SHP77 treated with DMSO at 0.1 percent for 48 hours (cell line): ENCODE results near the gene MZT2A.
"Not testable (repeated sequence)": the region's sequence is repeated elsewhere in the genome, so short reads cannot be mapped to it uniquely, and the experiment has no call there.

Source experiments
- DNase-seq: peaks from one replicate; lab custom pipeline; 2025; lab: John Stamatoyannopoulos, UW

Gene MZT2A

GRCh38 chr2:131454914-131455313, 37.3 kb downstream of the MZT2A start:
- DNase-seq, result not testable (repeated sequence)

DNA sequence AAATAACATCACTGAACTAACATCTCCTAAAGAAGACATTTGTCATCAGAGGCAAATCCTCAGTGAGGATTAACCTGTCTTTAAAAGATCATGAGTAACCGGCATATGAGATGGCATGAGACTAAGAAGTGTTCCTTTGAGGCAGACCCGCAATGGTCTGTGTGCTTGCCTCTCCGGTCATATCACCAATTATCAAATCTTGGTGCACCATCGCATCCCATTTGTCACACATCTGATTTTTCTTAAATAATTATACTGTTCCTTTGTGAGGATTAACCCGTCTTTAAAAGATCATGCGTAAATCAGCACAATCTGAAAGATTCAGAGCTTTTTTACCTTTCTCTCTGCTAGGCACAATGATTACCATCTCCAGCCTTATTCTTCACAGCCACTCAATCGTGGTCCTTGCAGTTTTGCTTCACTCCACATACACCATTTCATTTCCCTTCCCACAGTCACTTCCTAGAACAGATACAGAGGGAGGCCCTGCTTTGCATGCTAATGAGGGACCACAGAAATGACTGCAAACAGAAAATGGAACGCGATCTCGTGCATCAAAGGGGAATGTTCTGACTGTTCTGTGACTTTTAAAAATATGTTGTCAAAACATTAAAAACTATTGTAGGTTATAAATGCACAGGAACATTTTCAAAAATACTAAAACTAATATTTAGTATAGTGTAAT, 40.8 kb downstream of the MZT2A start:
- not testable (repeated sequence) for DNase-seq

DNA sequence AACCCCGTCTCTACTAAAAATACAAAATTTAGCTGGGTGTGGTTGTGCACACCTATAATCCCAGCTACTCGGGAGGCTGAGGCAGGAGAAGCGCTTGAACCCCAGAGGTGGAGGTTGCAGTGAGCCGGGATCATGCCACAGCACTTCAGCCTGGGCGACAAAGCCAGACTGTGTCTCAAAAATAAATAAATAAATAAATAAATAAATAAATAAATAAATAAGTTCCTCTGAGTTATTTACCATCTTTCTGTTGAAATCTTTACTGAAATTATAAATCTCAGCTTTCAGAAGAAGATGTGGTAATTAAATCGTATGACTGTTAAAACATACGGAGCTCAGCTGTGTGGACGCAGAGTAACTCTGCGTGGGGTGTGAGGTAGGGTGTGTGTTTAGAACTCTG, 44.2 kb downstream of the MZT2A start:
- not testable (repeated sequence) for DNase-seq

GRCh38 chr2:131445896-131446295, 46.3 kb downstream of the MZT2A start:
- no peak for DNase-seq

DNA sequence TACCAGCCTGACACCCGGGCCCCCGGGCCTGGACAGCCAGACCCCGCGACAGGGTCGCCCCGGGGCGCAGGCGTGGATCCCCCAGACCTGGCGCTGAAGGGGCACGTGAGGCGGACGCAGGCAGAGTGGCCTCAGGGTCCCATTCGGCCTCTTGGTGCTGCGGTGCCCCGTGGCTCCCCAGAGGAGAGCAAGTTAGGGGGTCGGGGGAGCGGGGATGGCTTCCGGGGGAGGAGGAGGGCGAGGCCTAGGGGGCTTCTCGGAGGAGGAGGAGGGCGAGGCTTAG, 46.7 kb downstream of the MZT2A start:
- not testable (repeated sequence) for DNase-seq

- not testable (repeated sequence) for DNase-seq
These were observed 47.3 kb downstream of the MZT2A start for GRCh38 chr2:131444736-131445514.

DNA sequence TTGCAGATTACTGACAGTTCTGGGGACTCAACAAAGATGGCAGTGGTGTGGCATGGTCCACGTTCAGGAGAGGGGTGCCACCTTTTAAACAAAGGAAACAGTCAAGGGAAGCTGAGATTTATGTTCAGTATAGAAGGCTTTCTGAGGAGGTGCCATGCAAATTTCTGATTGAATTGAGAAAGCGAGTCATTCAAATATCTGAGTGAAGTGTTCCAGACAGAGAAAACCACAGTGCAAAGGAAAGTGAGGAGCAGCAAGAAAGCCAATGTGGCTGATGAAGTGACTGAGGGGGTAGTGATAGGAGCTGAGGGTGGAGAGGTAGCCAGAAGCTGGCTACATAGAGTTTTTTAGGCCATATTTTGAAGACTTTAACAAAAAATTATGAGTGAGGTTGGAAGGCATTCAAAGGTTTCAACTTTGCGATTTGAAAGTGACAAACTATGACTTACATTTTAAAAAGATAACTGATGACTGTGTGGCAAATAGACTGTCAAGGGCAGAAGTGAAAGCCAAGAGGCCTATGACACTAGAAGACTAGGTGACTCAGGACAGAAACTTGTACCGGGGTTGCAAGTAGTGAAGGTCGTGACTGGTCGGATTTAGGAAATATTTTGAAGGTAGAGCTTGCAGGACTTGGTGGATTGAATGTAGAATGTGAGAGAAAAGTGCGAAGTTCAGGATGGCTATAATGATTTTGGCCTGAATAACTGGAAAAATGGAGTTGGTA, 51.3 kb downstream of the MZT2A start:
- DNase-seq, result not testable (repeated sequence)
